Progenitor cell of endocrine pancreas (in vitro differentiated cells): ENCODE data around the gene EMP3. TPM values are rescaled to one million over a fixed set of nuclear protein-coding genes. Genes with fewer than 3 reads are reported as not detected.

Source experiments
- DNase-seq: peaks from one replicate; pipeline ENCODE4 v3.0.0; 2021; ENCODE audit warnings: low spot score; ENCODE audit not compliant: unreplicated experiment
- H3K27ac Mint-ChIP-seq: 2 replicates; pipeline ENCODE4 v1.8.0; 2021; ENCODE audit warnings: mild to moderate bottlenecking, moderate library complexity, mixed read lengths
- H3K27me3 Mint-ChIP-seq: 2 replicates; pipeline ENCODE4 v1.8.0; 2021; ENCODE audit warnings: mixed read lengths
- H3K36me3 Mint-ChIP-seq: 2 replicates; pipeline ENCODE4 v1.8.0; 2022; ENCODE audit warnings: mixed read lengths; ENCODE audit not compliant: insufficient read depth
- H3K4me1 Mint-ChIP-seq: 2 replicates; pipeline ENCODE4 v1.8.0; 2021; ENCODE audit warnings: low read depth, mixed read lengths
- H3K4me3 Mint-ChIP-seq: 2 replicates; pipeline ENCODE4 v1.8.0; 2021; ENCODE audit warnings: low read depth, mild to moderate bottlenecking, moderate library complexity, mixed read lengths
- H3K9me3 Mint-ChIP-seq: 2 replicates; pipeline ENCODE4 v1.8.0; 2021; ENCODE audit warnings: low read depth, mixed read lengths
- total RNA-seq: library from RNA; stranded (reverse); gene quantifications from 2 replicates; pipeline ENCODE4 v1.2.1, GENCODE V29; 2021
- TF ChIP-seq, protein P1 (sequence below): fragments of 200-600 bp; sonication (generic); IDR thresholded peaks from one replicate; pipeline ENCODE4 v1.5.0; 2021; ENCODE audit warnings: antibody characterized with exemption, mild to moderate bottlenecking; ENCODE audit not compliant: unreplicated experiment

Gene EMP3
- total RNA-seq, 1 donor from 2014 or later, result 2.9 TPM

DNA sequence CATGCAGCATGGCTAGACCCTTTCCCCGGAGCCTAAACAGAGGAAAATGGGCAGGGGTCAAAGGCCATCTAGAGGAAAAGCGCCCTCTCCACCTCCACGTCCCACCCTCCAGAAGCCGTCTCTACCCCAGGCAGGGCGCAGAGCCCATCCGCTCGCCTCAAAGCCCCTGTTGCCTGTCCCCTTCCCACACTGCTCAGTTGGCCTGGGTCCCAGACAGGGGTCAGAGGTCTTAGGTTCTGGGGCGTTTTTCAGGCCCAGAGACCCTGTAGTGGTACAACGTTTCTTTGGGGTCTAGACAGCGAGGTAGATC, 38.1 kb downstream of the EMP3 start:
- Mint-ChIP-seq H3K4me3 (peak overlapping the region; percentile 77), H3K36me3 (peaks cover under 1% of the 10 kb centered on the region), H3K27ac (peak overlapping the region; percentile 94), H3K27me3 (no peaks in the 10 kb centered on the region), H3K9me3 (no peaks in the 10 kb centered on the region), H3K4me1 (peaks cover 4% of the 10 kb centered on the region)
- TF ChIP-seq, protein P1, sequence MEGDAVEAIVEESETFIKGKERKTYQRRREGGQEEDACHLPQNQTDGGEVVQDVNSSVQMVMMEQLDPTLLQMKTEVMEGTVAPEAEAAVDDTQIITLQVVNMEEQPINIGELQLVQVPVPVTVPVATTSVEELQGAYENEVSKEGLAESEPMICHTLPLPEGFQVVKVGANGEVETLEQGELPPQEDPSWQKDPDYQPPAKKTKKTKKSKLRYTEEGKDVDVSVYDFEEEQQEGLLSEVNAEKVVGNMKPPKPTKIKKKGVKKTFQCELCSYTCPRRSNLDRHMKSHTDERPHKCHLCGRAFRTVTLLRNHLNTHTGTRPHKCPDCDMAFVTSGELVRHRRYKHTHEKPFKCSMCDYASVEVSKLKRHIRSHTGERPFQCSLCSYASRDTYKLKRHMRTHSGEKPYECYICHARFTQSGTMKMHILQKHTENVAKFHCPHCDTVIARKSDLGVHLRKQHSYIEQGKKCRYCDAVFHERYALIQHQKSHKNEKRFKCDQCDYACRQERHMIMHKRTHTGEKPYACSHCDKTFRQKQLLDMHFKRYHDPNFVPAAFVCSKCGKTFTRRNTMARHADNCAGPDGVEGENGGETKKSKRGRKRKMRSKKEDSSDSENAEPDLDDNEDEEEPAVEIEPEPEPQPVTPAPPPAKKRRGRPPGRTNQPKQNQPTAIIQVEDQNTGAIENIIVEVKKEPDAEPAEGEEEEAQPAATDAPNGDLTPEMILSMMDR, result no peak
- peak; percentile 27 for DNase-seq

DNA sequence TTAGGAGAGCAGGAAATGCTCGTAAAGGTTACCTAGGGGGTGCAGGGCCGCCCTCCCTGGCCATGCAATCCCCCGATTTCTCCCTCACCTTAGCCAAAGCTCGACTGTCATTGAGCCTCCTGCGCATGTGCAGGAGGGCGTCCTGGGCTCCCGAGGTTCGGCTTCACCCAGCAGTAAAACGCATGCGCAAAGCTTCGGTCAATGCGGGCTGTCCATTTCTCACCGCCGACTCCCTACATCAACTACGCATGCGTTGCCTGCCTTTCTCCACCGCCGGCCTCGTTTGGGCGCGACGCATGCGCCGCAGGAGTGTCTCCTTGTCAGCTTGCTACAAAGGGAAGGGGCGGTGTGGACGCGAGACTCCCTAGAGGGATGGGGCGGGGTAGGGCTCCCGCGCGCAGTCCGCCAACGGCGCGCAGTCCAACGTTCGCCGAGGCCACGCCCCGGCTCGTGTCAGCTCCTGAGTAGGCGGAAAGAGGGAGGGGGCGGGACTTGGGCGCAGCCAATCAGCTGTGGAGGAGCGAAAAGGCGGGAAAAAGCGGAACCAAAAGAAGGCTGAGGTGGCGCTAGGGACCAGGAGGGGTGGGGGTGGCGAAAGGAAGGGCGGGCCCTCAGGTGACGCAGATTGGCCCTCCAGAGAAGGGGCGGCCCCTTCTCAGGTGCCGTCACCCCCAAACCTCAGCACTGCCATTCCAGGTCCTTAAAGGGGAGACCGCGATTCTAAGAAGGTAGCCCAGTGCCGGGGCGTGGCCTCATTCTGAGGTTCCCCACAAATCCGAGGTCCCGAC, 38.7 kb downstream of the EMP3 start, which contains the start of the genes SYNGR4 and TMEM143:
TSS of gene SYNGR4 (plus strand) at position 558 of the 788 bp plus-strand sequence. CDS start 1,476 bp downstream, outside the sequence.
TSS of gene TMEM143 (minus strand) at position 131 of the 788 bp plus-strand sequence. CDS start at position 111, 20 bp downstream.
- H3K27ac Mint-ChIP-seq, result peak within 1 kb of the TSS; percentile 94
- peak within 1 kb of the TSS; percentile 77 for H3K4me3 Mint-ChIP-seq
- no peaks in the 10 kb centered on the region for H3K9me3 Mint-ChIP-seq
- TF ChIP-seq, protein P1, result no peak
- peaks cover 4% of the 10 kb centered on the region for H3K4me1 Mint-ChIP-seq
- peak; percentile 95 for DNase-seq
- no peaks in the 10 kb centered on the region for H3K36me3 Mint-ChIP-seq
- no peaks in the 10 kb centered on the region for H3K27me3 Mint-ChIP-seq

DNA sequence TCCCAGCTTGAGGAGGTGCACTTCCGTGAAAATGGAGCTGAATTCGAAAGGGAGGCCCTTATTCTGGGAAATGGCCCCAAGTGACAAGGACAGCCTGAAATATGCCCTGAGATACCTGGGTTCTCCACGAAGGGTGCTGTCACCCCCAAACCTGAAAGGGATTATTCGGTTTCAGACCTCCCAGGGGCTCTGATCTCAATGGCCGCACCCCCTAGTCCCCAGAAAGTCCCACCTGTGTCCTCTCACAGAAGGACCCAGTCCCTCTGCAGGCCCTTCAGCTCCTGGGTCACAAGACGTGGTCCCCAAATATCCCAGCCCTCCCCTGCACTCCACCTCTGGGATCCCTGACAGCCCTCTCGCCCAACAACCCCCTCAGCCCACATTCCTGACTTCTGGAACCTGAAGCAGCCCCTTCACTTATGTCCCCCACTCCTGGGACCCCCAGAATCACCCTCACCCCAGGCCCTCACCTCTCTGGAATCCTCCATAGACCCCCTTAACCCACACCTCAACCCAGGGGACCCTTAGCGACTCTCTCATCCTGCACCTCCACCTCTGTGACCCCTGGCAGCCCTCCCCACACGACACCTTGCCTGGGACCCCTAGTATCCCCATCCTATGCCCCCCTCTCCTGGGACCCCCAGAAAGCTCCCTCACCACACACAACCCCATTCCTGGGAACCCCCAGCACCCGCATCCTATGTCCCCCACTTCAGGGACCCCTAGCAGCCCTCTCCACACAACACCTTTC, 39.4 kb downstream of the EMP3 start:
- Mint-ChIP-seq H3K4me1 (peaks cover 4% of the 10 kb centered on the region), H3K27me3 (no peaks in the 10 kb centered on the region), H3K4me3 (peak overlapping the region; percentile 21), H3K9me3 (no peaks in the 10 kb centered on the region), H3K27ac (no peak overlapping the region), H3K36me3 (no peaks in the 10 kb centered on the region)
- DNase-seq, result no peak
- TF ChIP-seq, protein P1, result no peak

DNA sequence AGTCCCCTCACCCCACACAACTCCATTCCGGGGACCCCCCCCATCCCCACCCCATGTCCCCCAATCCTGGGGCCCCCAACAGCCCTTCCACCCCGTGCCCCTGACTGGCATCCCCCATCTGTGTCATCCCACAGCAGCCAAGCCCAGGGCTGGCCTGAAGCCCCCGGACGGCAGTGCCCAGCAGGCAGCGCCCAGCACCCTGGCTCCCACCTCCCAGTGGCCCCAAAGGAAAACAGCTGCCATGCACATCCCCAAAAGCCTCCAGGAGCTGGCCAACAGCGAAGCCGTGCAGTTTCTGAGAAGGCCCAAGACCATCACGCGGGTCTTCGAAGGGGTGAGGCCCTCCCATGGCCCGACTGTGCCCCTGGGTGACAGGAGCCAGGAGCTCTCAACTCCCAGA, 40.2 kb downstream of the EMP3 start:
- no peak overlapping the region for H3K27ac Mint-ChIP-seq
- DNase-seq, result no peak

DNA sequence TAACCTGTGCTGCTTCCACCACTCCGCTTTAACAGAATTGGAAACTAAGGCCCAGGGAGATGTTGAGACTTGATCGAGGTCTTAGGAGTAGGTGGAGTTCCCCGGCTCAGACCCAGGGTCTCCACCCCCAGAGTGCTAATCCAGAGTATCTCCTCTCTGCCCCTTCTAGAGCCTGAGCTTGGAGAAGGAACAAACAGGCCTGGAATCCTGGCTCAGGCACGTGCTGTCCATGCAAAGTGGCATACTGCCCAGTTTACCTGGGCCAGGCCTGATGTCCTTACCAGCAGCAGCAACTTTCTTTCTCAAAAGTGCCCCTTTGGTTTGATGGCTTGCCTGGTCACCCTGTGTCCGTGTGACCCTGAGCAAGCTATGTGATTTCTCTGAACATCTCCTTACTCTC, 42.5 kb downstream of the EMP3 start:
- no peak overlapping the region for H3K27ac Mint-ChIP-seq

More for the DNA sequence above, 40.2 kb downstream of the EMP3 start:
- H3K36me3 Mint-ChIP-seq, result no peaks in the 10 kb centered on the region
- no peaks in the 10 kb centered on the region for H3K27me3 Mint-ChIP-seq
- no peaks in the 10 kb centered on the region for H3K9me3 Mint-ChIP-seq
- peaks cover 4% of the 10 kb centered on the region for H3K4me1 Mint-ChIP-seq
- TF ChIP-seq, protein P1, result no peak
- H3K4me3 Mint-ChIP-seq, result no peak overlapping the region

More for the DNA sequence above, 42.5 kb downstream of the EMP3 start:
- no peak overlapping the region for H3K4me3 Mint-ChIP-seq
- no peaks in the 10 kb centered on the region for H3K36me3 Mint-ChIP-seq
- DNase-seq, result no peak
- TF ChIP-seq, protein P1, result no peak
- no peaks in the 10 kb centered on the region for H3K9me3 Mint-ChIP-seq
- peaks cover 4% of the 10 kb centered on the region for H3K4me1 Mint-ChIP-seq
- no peaks in the 10 kb centered on the region for H3K27me3 Mint-ChIP-seq
